Measurements from ENCODE around the gene PLTP.

Gene PLTP

DNA sequence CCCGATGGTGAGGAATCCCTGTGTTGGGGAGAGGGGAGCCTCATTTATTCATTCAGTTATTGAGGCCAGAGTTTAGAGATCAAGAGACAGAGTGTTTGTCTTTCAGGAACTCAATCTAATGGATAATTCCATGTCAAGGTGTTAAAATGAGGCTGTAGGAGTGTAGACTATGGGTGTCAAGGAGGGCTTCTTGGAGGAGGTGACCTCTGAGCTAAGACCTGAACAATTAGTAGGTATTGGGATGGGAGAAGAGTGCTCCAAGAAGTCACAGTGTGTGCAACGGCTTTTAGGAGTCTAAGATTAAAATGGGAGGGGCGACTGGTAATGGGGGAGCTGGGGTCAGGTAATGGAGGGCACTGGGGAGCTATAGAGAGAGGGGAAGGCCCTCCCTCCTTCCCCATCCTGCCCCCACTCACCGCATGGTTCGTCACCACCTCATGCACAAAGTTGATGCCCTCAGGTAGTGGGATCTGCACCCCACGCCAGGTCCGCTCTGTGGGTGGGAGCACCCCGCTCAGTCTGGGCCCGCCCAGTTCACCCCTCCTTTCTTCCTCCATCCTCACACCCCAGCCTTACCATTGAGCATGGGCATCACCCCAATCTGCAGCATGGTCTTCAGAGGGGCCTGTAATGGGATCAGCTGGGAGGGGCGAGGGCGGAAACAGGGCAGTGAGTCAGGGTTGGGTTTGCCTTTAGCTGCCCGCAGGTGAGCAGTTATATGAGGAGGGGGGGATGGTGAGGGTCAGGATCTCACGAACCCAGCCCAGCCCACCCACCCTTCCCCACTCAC lies 12.7 kb downstream of the PLTP start:
- H3K9me3 Mint-ChIP-seq = no peaks in the 10 kb centered on the region

GRCh38 chr20:45898285-45898684 lies 13.7 kb downstream of the PLTP start:
- no peaks in the 10 kb centered on the region for H3K27me3 Mint-ChIP-seq (ENCODE audit: low read depth)

More for the DNA sequence above, 12.7 kb downstream of the PLTP start:
- Mint-ChIP-seq H3K4me1 (no peaks in the 10 kb centered on the region), H3K36me3 (ENCODE audit: low read depth) (peaks cover 28% of the 10 kb centered on the region), H3K4me3 (no peak overlapping the region), H3K27ac (no peak overlapping the region), H3K27me3 (ENCODE audit: low read depth) (no peaks in the 10 kb centered on the region)
- no peak for TF ChIP-seq CTCF (IDR thresholded peaks at IDR 0.05; ENCODE audit: unreplicated experiment in 3 of 3)

GRCh38 chr20:45897692-45898091 lies 14.3 kb downstream of the PLTP start:
- no peak overlapping the region for H3K4me3 Mint-ChIP-seq
- no peaks in the 10 kb centered on the region for H3K9me3 Mint-ChIP-seq
- H3K27me3 Mint-ChIP-seq (ENCODE audit: low read depth) = no peaks in the 10 kb centered on the region
- H3K27ac Mint-ChIP-seq = no peak overlapping the region
- TF ChIP-seq CTCF (IDR thresholded peaks at IDR 0.05; ENCODE audit: unreplicated experiment in 3 of 3) = no peak
- peaks cover 28% of the 10 kb centered on the region for H3K36me3 Mint-ChIP-seq (ENCODE audit: low read depth)
- peaks cover under 1% of the 10 kb centered on the region for H3K4me1 Mint-ChIP-seq

More at GRCh38 chr20:45898285-45898684, 13.7 kb downstream of the PLTP start:
- Mint-ChIP-seq H3K27ac (no peak overlapping the region), H3K4me3 (no peak overlapping the region), H3K9me3 (no peaks in the 10 kb centered on the region), H3K4me1 (no peaks in the 10 kb centered on the region), H3K36me3 (ENCODE audit: low read depth) (peaks cover 30% of the 10 kb centered on the region)
- no peak for TF ChIP-seq CTCF (IDR thresholded peaks at IDR 0.05; ENCODE audit: unreplicated experiment in 3 of 3)

- H3K4me3 Mint-ChIP-seq = no peak overlapping the region
- no peak overlapping the region for H3K27ac Mint-ChIP-seq
- H3K4me1 Mint-ChIP-seq = peaks cover 4% of the 10 kb centered on the region
- H3K9me3 Mint-ChIP-seq = no peaks in the 10 kb centered on the region
- no peaks in the 10 kb centered on the region for H3K27me3 Mint-ChIP-seq (ENCODE audit: low read depth)
- TF ChIP-seq CTCF (IDR thresholded peaks at IDR 0.05; ENCODE audit: unreplicated experiment in 3 of 3) = no peak
- H3K36me3 Mint-ChIP-seq (ENCODE audit: low read depth) = peaks cover 28% of the 10 kb centered on the region
Observed at GRCh38 chr20:45897289-45897688, 14.7 kb downstream of the PLTP start.

DNA sequence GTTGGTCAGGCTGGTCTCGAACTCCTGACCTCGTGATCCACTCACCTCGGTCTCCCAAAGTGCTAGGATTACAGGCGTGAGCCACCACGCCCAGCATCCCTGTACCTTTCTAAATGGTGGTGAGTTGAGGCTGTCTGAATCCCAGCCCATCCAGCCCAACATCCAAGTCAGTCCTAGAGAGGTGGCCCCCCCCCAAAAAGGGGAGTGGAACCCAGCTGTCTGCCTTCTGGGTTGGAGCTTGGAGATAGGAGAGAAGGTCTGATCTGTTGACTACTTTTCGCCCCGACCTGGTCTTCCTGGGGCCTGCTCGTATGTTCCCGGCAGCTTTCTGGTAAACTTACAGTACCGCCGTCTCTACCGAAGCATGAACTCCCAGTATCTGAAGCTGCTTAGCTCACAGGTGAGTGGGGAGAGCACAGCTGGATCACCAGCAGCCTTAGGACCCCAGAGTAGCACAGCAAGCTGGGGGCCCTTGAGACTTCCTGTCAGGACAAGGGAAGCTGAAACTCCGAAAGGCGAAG lies 15.3 kb downstream of the PLTP start:
- H3K9me3 Mint-ChIP-seq = no peaks in the 10 kb centered on the region
- H3K4me3 Mint-ChIP-seq = no peak overlapping the region
- H3K27ac Mint-ChIP-seq = no peak overlapping the region
- peaks cover 28% of the 10 kb centered on the region for H3K36me3 Mint-ChIP-seq (ENCODE audit: low read depth)
- TF ChIP-seq CTCF (IDR thresholded peaks at IDR 0.05; ENCODE audit: unreplicated experiment in 3 of 3) = no peak
- peaks cover 8% of the 10 kb centered on the region for H3K4me1 Mint-ChIP-seq
- H3K27me3 Mint-ChIP-seq (ENCODE audit: low read depth) = no peaks in the 10 kb centered on the region

DNA sequence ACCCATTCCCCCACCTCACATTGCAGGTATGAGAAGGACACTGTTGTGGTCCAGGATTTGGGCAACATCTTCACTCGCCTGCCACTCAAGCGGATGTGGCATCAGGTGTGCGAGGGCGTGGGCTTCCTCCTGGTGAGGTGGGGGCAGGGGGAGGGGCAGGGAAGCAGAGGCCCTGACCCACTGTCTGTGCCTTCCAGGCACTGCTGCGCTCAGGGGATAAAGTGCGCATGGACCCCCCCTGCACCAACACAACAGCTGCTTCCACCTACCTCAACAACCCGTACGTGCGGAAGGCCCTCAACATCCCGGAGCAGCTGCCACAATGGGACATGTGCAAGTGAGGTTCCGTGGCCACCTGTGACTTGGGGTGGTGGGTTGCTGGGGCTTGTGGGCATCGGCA lies 17.2 kb downstream of the PLTP start:
- Mint-ChIP-seq H3K4me3 (no peak overlapping the region), H3K36me3 (ENCODE audit: low read depth) (peaks cover 28% of the 10 kb centered on the region), H3K27ac (no peak overlapping the region), H3K27me3 (ENCODE audit: low read depth) (no peaks in the 10 kb centered on the region), H3K9me3 (no peaks in the 10 kb centered on the region), H3K4me1 (peaks cover 13% of the 10 kb centered on the region)
- no peak for TF ChIP-seq CTCF (IDR thresholded peaks at IDR 0.05; ENCODE audit: unreplicated experiment in 3 of 3)

All from nephron (organoid).